ENCODE data around the gene MTMR10. TPM values are rescaled to one million over a fixed set of nuclear protein-coding genes. Genes with fewer than 3 reads are reported as not detected.
A peak's percentile ranks its signal among the peaks of the same experiment; 100 is the strongest.

MTMR10 gene
- total RNA-seq (2021; ENCODE audit: unreplicated experiment): 19.5 TPM
- polyA plus RNA-seq (2012; ENCODE audit: insufficient read length): 9.8 TPM
- Bru-seq, nascent RNA: percentile 88 among the genes with signal in this experiment
- BruChase-seq, experiment 1, labeled RNA remaining after a 2-hour chase: percentile 75 among the genes with signal in this experiment
- BruChase-seq, experiment 2, labeled RNA remaining after a 6-hour chase: percentile 81 among the genes with signal in this experiment
- long read RNA-seq, full-length matches to known transcripts: 16 of 40 reads
- long read RNA-seq, partial matches to known transcripts: 9 of 40 reads
- long read RNA-seq, other reads (novel, unspliced or antisense): 15 of 40 reads

- Histone ChIP-seq H3K27me3 (ENCODE audit: control insufficient read depth, insufficient read depth, low read length) (no peaks in the 10 kb centered on the region), H3K36me3 (ENCODE audit: control insufficient read depth, insufficient read depth, low read length) (no peaks in the 10 kb centered on the region; the same call in 1 of the 2 replicates), H3K4me1 (ENCODE audit: control insufficient read depth, insufficient read depth, low read length) (peaks cover 11% of the 10 kb centered on the region; the same call in 1 of the 2 replicates), H3K9me3 (ENCODE audit: control insufficient read depth, insufficient read depth, low read depth, low read length) (no peaks in the 10 kb centered on the region), H3K4me3 (ENCODE audit: low read depth in 2 of 2, low read length in 2 of 2) (peak within 1 kb of the TSS; percentile 74 to 90), H3K27ac (ENCODE audit: low read length) (peak within 1 kb of the TSS; percentile 83)
- DNase-seq (ENCODE audit: low read depth, low spot score): no peak
- in situ Hi-C loops (cut with HindIII; ENCODE audit: low pct_unique_long_range_greater_than_20kb, low sequenced_read_pairs) (no loop called here), intact Hi-C loops (cut with micrococcal nuclease; ENCODE audit: unreplicated experiment) (loop anchor here (5.0 kb wide), 1 partner anchor 136 kb away; no protein-coding TSS in a partner anchor)
- ATAC-seq: peak; percentile 97
- peak; percentile 47 for TF ChIP-seq TCF7L2 (IDR thresholded peaks at IDR 0.05; ENCODE audit: low read depth, low read length)
- peak; percentile 80 for TF ChIP-seq POLR2AphosphoS5 (IDR thresholded peaks at IDR 0.05; ENCODE audit: low read depth, low read length)
- no peak for TF ChIP-seq CTCF (IDR thresholded peaks at IDR 0.05)
- POLR2A ChIA-PET: interaction anchor here (0.6 kb wide), 1 partner anchor 153 kb away, joined by 7 read pairs; no protein-coding TSS in a partner anchor
- CTCF ChIA-PET: no interaction called here
- TSS peak; percentile 93 for BruUV-seq (replicated peaks)
Observed at GRCh38 chr15:30991255-30992235, at the start of gene MTMR10. TSS of gene MTMR10 (minus strand) at chr15:30991628. CDS start at chr15:30991506, 122 bp downstream.

GRCh38 chr15:31040611-31041010 is 49.2 kb upstream of the MTMR10 start:
- ChIA-PET CTCF (no interaction called here), POLR2A (no interaction called here)
- in situ Hi-C loops (cut with HindIII; ENCODE audit: low pct_unique_long_range_greater_than_20kb, low sequenced_read_pairs) (no loop called here), intact Hi-C loops (cut with micrococcal nuclease; ENCODE audit: unreplicated experiment) (no loop called here)
- ATAC-seq (no peak), DNase-seq (ENCODE audit: low read depth, low spot score) (no peak)
- BruUV-seq (replicated peaks): no TSS peak
- H3K27ac ChIP-seq (ENCODE audit: low read length): no peak overlapping the region
- TF ChIP-seq POLR2AphosphoS5 (IDR thresholded peaks at IDR 0.05; ENCODE audit: low read depth, low read length) (no peak), REST (IDR thresholded peaks at IDR 0.05; ENCODE audit: insufficient read depth in 1 of 2, low read depth in 2 of 2, low read length in 1 of 2) (no peak), CTCF (IDR thresholded peaks at IDR 0.05) (no peak), SIN3A (IDR thresholded peaks at IDR 0.05; ENCODE audit: borderline replicate concordance, insufficient read depth, low read depth, low read length) (no peak)
- no peaks in the 10 kb centered on the region for H3K36me3 ChIP-seq (ENCODE audit: control insufficient read depth, insufficient read depth, low read length)
- H3K9me3 ChIP-seq (ENCODE audit: control insufficient read depth, insufficient read depth, low read depth, low read length): no peaks in the 10 kb centered on the region
- no peaks in the 10 kb centered on the region for H3K4me1 ChIP-seq (ENCODE audit: control insufficient read depth, insufficient read depth, low read length)
- H3K4me3 ChIP-seq (ENCODE audit: low read depth in 2 of 2, low read length in 2 of 2): no peak overlapping the region
- peaks cover 4% of the 10 kb centered on the region; the same call in 1 of the 2 replicates for H3K27me3 ChIP-seq (ENCODE audit: control insufficient read depth, insufficient read depth, low read length)

Data from Panc1 (cell line).